GF-D8 (cell line): ENCODE data around the gene ICAM2.
"Not testable (repeated sequence)": the region's sequence is repeated elsewhere in the genome, so short reads cannot be mapped to it uniquely, and the experiment has no call there.

Experiments used
- DNase-seq: peaks from one replicate; lab custom pipeline; 2025; lab: John Stamatoyannopoulos, UW

Gene ICAM2

GRCh38 chr17:64042700-64043485 lies 22.5 kb upstream of the ICAM2 start:
- no peak for DNase-seq

- DNase-seq: no peak
These were observed 21.5 kb upstream of the ICAM2 start for GRCh38 chr17:64041912-64042311.

- no peak for DNase-seq
These were observed 19.8 kb upstream of the ICAM2 start for GRCh38 chr17:64040206-64040605.

GRCh38 chr17:64039106-64039400 lies 18.6 kb upstream of the ICAM2 start:
- no peak for DNase-seq

- no peak for DNase-seq
These were observed 18.1 kb upstream of the ICAM2 start for GRCh38 chr17:64038331-64039105.

- DNase-seq: no peak
These were observed 17.4 kb upstream of the ICAM2 start for GRCh38 chr17:64037802-64038201.

- DNase-seq: no peak
These were observed 16.7 kb upstream of the ICAM2 start for GRCh38 chr17:64037180-64037579.

GRCh38 chr17:64036198-64036922 lies 15.9 kb upstream of the ICAM2 start:
- DNase-seq: no peak

GRCh38 chr17:64032081-64032480 lies 11.6 kb upstream of the ICAM2 start:
- no peak for DNase-seq

- DNase-seq: peak; percentile 20
These were observed 8.5 kb upstream of the ICAM2 start for GRCh38 chr17:64028874-64029464.

- DNase-seq: peak; percentile 39
These were observed 5.4 kb upstream of the ICAM2 start for GRCh38 chr17:64025732-64026294.

- no peak for DNase-seq
These were observed 4.6 kb upstream of the ICAM2 start for GRCh38 chr17:64024781-64025731.

- DNase-seq: no peak
These were observed 3.8 kb upstream of the ICAM2 start for GRCh38 chr17:64024215-64024654.

GRCh38 chr17:64022611-64023063 lies 2.2 kb upstream of the ICAM2 start:
- DNase-seq: no peak

- DNase-seq: not testable (repeated sequence)
These were observed 877 bp downstream of the ICAM2 start for GRCh38 chr17:64019551-64019961.

GRCh38 chr17:64017381-64017980 lies 3.0 kb downstream of the ICAM2 start:
- DNase-seq: no peak

- DNase-seq: no peak
These were observed 3.5 kb downstream of the ICAM2 start for GRCh38 chr17:64016974-64017373.

GRCh38 chr17:64016231-64016784 lies 4.1 kb downstream of the ICAM2 start:
- no peak for DNase-seq

- no peak for DNase-seq
These were observed 5.0 kb downstream of the ICAM2 start for GRCh38 chr17:64015447-64015846.
